Duodenal mucosa (tissue), 2 donors: ENCODE measurements around the gene ADAMTS3.

Experiments used
- H3K27ac ChIP-seq: one replicate; pipeline ENCODE4 v1.7.0; 2013; ENCODE audit warnings: low read depth, low read length
- H3K27me3 ChIP-seq, 2 donors: one replicate each; pipeline ENCODE4 v1.7.0; 2013; ENCODE audit warnings: low read length in 2 of 2, control low read depth in 1 of 2; ENCODE audit not compliant: insufficient read depth in 2 of 2, control insufficient read depth in 1 of 2
- H3K36me3 ChIP-seq, 2 donors: one replicate each; pipeline ENCODE4 v1.7.0; 2013; ENCODE audit warnings: low read length in 2 of 2, control low read depth in 1 of 2; ENCODE audit not compliant: insufficient read depth in 2 of 2, control insufficient read depth in 1 of 2
- H3K4me1 ChIP-seq, 2 donors: one replicate each; pipeline ENCODE4 v1.7.0; 2013; ENCODE audit warnings: low read length in 2 of 2, control low read depth in 1 of 2; ENCODE audit not compliant: insufficient read depth in 2 of 2, control insufficient read depth in 1 of 2
- H3K4me3 ChIP-seq, 2 donors: one replicate each; pipeline ENCODE4 v1.7.0; 2013; ENCODE audit warnings: low read length in 2 of 2, low read depth in 1 of 2
- H3K9ac ChIP-seq, 2 donors: one replicate each; pipeline ENCODE4 v1.7.0; 2013; ENCODE audit warnings: low read length in 2 of 2, low read depth in 1 of 2
- H3K9me3 ChIP-seq, 2 donors: one replicate each; pipeline ENCODE4 v1.7.0; 2013; ENCODE audit warnings: low read length in 2 of 2, control low read depth in 1 of 2; ENCODE audit not compliant: control insufficient read depth in 1 of 2

The ADAMTS3 gene

DNA sequence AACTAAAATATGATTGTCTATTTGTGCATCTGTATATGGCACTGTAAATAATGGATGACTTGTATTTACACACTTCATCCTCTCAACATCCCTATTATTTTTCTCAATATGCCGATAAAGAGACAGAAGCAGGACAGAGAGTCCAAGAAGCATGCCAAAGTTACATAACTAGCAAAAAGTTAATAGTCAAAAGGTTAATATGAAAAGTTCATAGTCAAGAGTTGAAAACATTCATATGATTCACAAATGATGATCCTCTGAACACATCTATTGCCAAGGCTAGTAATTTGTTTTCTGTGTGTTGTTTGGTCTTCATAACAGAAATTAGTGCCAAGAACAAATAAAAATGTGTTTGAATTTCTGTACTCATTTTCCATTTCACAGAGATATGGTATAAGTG, 231.0 kb downstream of the ADAMTS3 start:
- Histone ChIP-seq H3K27me3 (no peaks in the 10 kb centered on the region), H3K36me3 (no peaks in the 10 kb centered on the region), H3K4me1 (no peaks in the 10 kb centered on the region), H3K4me3 (no peak overlapping the region), H3K9me3 (no peaks in the 10 kb centered on the region), H3K27ac (no peak overlapping the region), H3K9ac (no peak overlapping the region)

DNA sequence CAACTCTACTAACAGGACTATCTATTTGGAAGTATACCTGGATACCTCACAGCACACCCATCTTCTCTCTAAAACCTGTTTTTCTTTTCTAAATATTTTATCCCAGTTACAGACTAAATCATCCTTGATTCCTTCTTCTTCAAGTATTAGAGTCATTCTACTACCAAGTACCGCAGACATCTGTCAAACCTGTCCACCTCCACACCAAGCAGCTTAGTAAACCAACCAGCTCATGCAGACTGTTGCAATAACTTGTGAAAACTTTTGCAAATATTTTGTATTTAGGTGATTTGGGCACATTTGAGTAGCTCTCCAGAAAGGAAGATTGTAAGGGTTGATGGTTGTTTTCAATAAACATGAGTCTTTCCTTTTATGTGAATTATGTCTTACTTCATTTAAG, 238.6 kb downstream of the ADAMTS3 start:
- H3K4me1 ChIP-seq, result no peaks in the 10 kb centered on the region
- no peak overlapping the region for H3K27ac ChIP-seq
- no peaks in the 10 kb centered on the region for H3K36me3 ChIP-seq
- H3K9me3 ChIP-seq, result no peaks in the 10 kb centered on the region
- H3K9ac ChIP-seq, result no peak overlapping the region
- H3K4me3 ChIP-seq, result no peak overlapping the region
- no peaks in the 10 kb centered on the region for H3K27me3 ChIP-seq

DNA sequence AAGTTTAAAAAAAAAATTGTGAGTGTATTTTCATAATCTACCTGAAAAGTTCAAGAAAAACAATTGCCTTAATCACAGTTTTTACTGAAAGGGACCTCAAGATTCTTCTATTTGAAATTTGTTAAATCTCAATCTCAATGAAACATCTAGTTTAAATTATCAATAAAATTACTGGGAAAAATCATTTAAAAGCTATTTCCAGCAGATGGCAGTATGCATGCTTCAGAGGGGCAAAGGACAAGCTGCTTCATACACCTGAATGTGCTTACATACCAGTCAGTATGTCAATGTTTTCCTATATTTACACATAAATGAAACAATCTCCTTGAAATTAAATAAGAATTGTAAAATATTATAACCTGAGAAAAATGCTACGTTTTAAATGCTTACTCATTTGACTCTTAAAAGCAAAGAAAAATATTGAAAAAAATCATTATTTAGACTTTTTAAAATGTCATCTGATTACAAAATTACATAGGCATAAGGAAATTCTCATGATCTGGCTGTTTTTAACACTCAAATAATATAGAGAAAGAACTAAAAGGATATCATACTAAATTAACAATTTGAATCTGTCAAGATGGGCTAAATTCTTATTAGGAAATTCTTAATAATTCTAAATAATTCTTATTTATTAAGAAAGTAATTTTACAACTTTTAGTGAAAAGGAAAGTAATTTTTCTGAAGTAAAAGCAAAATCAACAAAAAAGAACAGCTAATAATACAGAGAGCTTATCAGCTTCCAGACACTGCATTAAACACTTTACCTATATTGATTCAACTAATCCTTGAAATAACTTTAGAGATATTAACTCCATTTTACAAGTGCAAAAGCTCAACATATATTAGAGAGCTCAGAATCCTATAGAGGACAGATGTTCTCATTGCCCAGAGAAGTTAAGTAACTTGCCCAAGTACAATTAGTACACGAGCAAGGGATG, 242.1 kb downstream of the ADAMTS3 start:
- H3K9me3 ChIP-seq, result no peaks in the 10 kb centered on the region
- no peak overlapping the region for H3K9ac ChIP-seq
- no peaks in the 10 kb centered on the region for H3K36me3 ChIP-seq
- no peaks in the 10 kb centered on the region for H3K4me1 ChIP-seq
- no peaks in the 10 kb centered on the region for H3K27me3 ChIP-seq
- H3K4me3 ChIP-seq, result no peak overlapping the region
- H3K27ac ChIP-seq, result no peak overlapping the region

DNA sequence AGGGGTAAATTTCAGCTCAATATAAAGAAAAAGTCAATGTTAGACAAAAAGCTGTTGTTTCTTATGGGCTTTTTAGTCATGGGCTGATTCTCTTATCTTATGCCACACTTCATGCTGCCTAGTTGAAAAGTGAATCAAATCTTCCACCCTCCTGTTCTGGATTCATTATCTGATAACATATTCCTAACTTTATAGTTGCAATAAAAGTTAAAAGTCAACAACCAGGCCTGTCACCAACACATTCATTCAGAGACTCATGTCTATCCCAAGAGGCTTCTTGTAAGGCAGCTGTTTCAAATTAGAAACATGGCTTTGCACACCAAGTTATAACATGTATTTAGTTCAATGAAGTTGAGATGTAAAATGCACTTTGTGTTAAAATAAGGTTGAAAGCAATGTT, 243.8 kb downstream of the ADAMTS3 start:
- H3K27ac ChIP-seq, result no peak overlapping the region
- H3K27me3 ChIP-seq, result no peaks in the 10 kb centered on the region
- H3K9ac ChIP-seq, result no peak overlapping the region
- no peaks in the 10 kb centered on the region for H3K36me3 ChIP-seq
- no peaks in the 10 kb centered on the region for H3K4me1 ChIP-seq
- H3K4me3 ChIP-seq, result no peak overlapping the region
- no peaks in the 10 kb centered on the region for H3K9me3 ChIP-seq

DNA sequence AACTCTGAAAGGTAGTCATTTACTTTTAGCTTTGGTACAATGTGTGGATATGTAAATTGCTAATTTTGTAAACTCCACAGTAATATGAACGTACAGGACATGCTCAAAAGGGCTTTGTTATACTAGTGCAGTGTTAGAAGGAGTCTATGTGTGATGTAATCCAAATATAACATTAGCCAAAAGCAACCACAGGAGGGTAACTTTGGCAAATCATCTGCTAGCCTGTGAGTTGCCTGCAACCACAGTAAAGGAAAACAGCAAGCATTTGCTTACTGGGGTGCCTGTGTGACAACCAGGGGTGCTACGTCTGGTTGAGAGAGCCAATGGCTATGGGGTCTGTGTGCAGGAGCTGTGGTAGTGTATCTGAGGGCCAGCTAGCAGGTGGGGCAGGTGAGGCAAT, 245.8 kb downstream of the ADAMTS3 start:
- no peaks in the 10 kb centered on the region for H3K4me1 ChIP-seq
- no peak overlapping the region for H3K4me3 ChIP-seq
- no peaks in the 10 kb centered on the region for H3K9me3 ChIP-seq
- H3K27me3 ChIP-seq, result no peaks in the 10 kb centered on the region
- no peaks in the 10 kb centered on the region for H3K36me3 ChIP-seq
- H3K27ac ChIP-seq, result no peak overlapping the region
- no peak overlapping the region for H3K9ac ChIP-seq

DNA sequence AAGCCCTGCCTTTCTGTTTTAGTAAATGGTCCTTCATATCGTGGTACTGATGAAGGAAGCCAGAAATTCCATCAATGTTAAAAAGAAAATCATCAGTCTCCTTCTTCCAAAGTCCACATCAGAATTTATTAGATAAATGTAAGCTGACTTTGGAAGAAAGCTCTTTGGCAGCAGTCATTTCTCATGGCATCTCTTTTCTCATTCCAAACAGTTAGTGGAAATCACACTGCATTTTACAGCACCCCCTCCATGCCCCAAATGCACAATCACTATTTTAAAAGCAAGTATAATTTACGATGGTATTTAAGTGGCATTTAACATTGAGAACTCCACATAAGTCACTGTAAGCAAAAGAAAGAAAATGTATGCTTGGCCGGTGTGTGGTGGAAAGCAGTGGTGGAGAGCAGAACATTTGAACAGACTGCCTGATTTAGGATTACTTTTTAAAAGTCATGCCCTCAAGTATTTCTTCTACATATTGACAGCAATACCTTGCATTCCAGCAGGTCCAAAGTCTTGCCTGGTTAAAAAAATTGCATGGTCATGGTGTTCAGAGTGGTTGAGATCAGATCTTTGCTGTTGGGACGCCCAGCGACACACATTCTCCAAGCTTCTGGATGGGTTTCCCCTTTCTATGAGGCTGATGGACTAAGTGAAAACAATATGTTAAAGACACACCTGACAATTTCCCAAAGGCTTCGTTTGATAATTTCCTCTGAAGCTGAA, 248.6 kb downstream of the ADAMTS3 start:
- H3K27me3 ChIP-seq, result no peaks in the 10 kb centered on the region
- no peak overlapping the region for H3K4me3 ChIP-seq
- H3K9ac ChIP-seq, result no peak overlapping the region
- no peaks in the 10 kb centered on the region for H3K36me3 ChIP-seq
- no peak overlapping the region for H3K27ac ChIP-seq
- no peaks in the 10 kb centered on the region for H3K4me1 ChIP-seq
- no peaks in the 10 kb centered on the region for H3K9me3 ChIP-seq

DNA sequence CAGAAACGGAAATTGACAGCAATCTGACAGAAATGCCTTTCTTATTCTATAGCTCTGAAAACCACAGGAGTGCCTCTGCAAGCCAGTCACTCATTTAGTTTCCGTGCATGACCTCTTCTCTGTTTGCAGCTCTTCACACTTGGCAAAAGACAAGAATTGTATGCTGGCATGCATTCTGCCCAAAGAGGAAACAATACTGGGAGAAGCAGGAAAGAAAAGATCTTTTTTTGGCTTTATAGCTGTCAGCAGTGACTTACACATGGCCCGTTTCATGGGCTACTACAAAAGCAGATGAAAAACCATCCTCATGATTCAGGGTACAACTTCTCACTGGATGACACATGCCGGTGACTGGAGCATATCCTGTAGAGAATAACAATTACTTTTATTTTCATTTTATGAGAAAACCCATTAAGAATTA, 249.4 kb downstream of the ADAMTS3 start:
- no peaks in the 10 kb centered on the region for H3K36me3 ChIP-seq
- no peak overlapping the region for H3K4me3 ChIP-seq
- no peaks in the 10 kb centered on the region for H3K9me3 ChIP-seq
- H3K9ac ChIP-seq, result no peak overlapping the region
- H3K4me1 ChIP-seq, result no peaks in the 10 kb centered on the region
- no peaks in the 10 kb centered on the region for H3K27me3 ChIP-seq
- H3K27ac ChIP-seq, result no peak overlapping the region

DNA sequence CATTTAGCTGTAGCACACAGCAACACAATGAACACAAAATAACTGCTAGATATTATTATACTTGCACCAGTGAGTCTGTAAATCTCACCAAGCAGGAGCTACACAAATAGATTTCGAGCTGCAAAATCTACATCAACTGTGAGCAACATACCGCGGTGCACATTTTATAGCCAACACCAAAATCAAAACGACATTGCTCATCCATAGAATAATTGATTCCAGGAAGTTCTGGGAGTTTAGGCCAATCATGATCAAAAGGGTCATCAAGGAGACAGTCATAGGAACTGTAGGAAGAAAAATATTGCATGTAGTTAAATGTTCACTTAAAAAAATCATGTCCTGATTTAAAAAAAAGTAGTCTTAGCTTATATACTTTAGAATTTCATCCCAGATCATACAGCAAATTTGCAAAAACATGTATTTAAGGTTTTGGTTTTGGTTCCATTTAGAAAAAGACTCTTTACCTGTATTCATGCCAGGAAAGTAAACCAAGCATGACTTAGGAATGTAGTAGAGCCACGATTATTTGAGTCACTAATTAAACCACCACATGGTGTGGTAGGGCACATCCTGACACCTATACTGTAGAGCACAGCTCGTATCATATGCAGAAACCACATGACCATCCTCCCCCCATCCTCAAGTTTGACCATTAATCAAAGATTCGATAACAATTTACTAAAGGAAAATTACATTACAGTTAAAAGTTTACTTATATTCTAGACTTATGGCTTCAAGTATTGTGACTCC, 250.4 kb downstream of the ADAMTS3 start:
- no peaks in the 10 kb centered on the region for H3K4me1 ChIP-seq
- H3K4me3 ChIP-seq, result no peak overlapping the region
- no peak overlapping the region for H3K9ac ChIP-seq
- H3K27ac ChIP-seq, result no peak overlapping the region
- no peaks in the 10 kb centered on the region for H3K27me3 ChIP-seq
- H3K36me3 ChIP-seq, result no peaks in the 10 kb centered on the region
- no peaks in the 10 kb centered on the region for H3K9me3 ChIP-seq

DNA sequence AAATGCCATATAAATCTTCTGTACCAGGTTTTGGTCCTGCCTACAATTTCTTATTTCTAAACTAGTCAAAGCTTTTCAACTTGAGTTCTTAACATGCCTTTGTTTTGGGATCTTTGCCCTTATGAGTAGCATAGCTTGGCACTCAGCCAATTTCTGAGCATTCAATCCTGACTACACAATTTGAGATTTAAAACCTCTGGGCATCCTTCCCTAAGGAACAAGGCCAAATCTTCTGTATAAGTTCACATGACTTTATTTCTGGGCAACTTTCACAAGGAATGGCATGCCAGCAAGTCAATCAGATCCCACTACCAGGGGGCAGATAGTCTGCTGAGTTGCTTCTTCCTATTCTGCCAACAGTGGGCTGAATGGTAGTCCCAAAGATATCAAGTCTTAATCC, 254.2 kb downstream of the ADAMTS3 start:
- Histone ChIP-seq H3K4me1 (no peaks in the 10 kb centered on the region), H3K9ac (no peak overlapping the region), H3K9me3 (no peaks in the 10 kb centered on the region), H3K36me3 (no peaks in the 10 kb centered on the region), H3K27me3 (no peaks in the 10 kb centered on the region), H3K27ac (no peak overlapping the region), H3K4me3 (no peak overlapping the region)

DNA sequence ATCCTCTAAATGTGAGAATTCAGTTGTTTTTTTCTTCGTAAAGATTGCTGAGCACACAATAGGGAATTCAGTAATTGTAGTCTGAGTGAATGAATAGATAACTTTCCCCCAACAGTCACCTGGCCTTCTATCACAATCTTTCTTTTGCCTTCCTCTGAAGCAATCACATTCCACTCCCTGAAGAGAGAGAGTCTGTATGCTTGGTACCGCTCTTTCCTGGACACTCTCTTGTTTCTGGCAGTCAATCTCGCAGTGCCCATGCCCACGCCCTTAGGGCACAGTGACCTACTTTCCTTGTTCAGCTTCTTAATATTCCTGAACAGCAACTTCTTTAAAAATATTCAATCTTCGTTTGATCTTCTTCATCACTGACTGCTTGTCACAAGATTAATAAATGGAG, 255.9 kb downstream of the ADAMTS3 start:
- no peak overlapping the region for H3K4me3 ChIP-seq
- no peaks in the 10 kb centered on the region for H3K27me3 ChIP-seq
- H3K9me3 ChIP-seq, result no peaks in the 10 kb centered on the region
- no peak overlapping the region for H3K27ac ChIP-seq
- H3K36me3 ChIP-seq, result no peaks in the 10 kb centered on the region
- no peaks in the 10 kb centered on the region for H3K4me1 ChIP-seq
- H3K9ac ChIP-seq, result no peak overlapping the region
